Calu3 (cell line): ENCODE results near the gene SECISBP2. TPM values are rescaled to one million over a fixed set of nuclear protein-coding genes. Genes with fewer than 3 reads are reported as not detected.

ENCODE experiments used
- BruUV-seq: library from RNA; stranded (reverse); fragments of 400-500 nt; replicated peaks from 2 replicates; lab custom pipeline; 2021; lab: Mats Ljungman, UMichigan
- CTCF ChIA-PET: fragments of 300-600 bp; sonication (Branson Sonifier 250); formaldehyde crosslinking; loops from one replicate; lab custom pipeline; 2022; ENCODE audit warnings: antibody characterized with exemption; lab: Charles Lee
- DNase-seq: peaks from one replicate; pipeline ENCODE4 v3.0.0; 2022
- H3K27ac Mint-ChIP-seq: one replicate; pipeline ENCODE4 v1.8.0; 2022; ENCODE audit warnings: mixed read lengths; ENCODE audit not compliant: unreplicated experiment
- H3K27me3 Mint-ChIP-seq: one replicate; pipeline ENCODE4 v1.8.0; 2022; ENCODE audit warnings: mixed read lengths; ENCODE audit not compliant: unreplicated experiment
- H3K36me3 Mint-ChIP-seq: one replicate; pipeline ENCODE4 v1.8.0; 2022; ENCODE audit warnings: mild to moderate bottlenecking, moderate library complexity, mixed read lengths; ENCODE audit not compliant: insufficient read depth, unreplicated experiment
- H3K4me1 Mint-ChIP-seq: one replicate; pipeline ENCODE4 v1.8.0; 2022; ENCODE audit warnings: mild to moderate bottlenecking, low read depth, mixed read lengths; ENCODE audit not compliant: unreplicated experiment
- H3K4me3 Mint-ChIP-seq: one replicate; pipeline ENCODE4 v1.8.0; 2022; ENCODE audit warnings: mild to moderate bottlenecking, low read depth, moderate library complexity, mixed read lengths; ENCODE audit not compliant: unreplicated experiment
- H3K9me3 Mint-ChIP-seq: one replicate; pipeline ENCODE4 v1.8.0; 2022; ENCODE audit warnings: low read depth, mixed read lengths; ENCODE audit not compliant: unreplicated experiment
- CTCF ChIP-seq: fragments of 200-600 bp; IDR thresholded peaks from one replicate; pipeline ENCODE4 v1.8.0; 2022; ENCODE audit warnings: antibody characterized with exemption; ENCODE audit not compliant: unreplicated experiment
- intact Hi-C: fragments of 100-400 bp; cut with micrococcal nuclease; formaldehyde crosslinking; loops from one replicate; pipeline ENCODE4 v1.10.0; 2022; ENCODE audit not compliant: unreplicated experiment
- total RNA-seq: library from RNA; stranded (reverse); gene quantifications from 2 replicates; pipeline ENCODE4 v1.2.3, GENCODE V29; 2022

SECISBP2 gene
- total RNA-seq, 1 experiment from 2014 or later = 27.8 TPM

- H3K4me3 Mint-ChIP-seq = no peak overlapping the region
- H3K9me3 Mint-ChIP-seq = no peaks in the 10 kb centered on the region
- no peaks in the 10 kb centered on the region for H3K27me3 Mint-ChIP-seq
- H3K36me3 Mint-ChIP-seq = peaks cover 6% of the 10 kb centered on the region
- H3K27ac Mint-ChIP-seq = no peak overlapping the region
- intact Hi-C loops = no loop called here
- no peak for TF ChIP-seq CTCF
- BruUV-seq = no TSS peak
- H3K4me1 Mint-ChIP-seq = no peaks in the 10 kb centered on the region
- CTCF ChIA-PET = no interaction called here
- DNase-seq = no peak
These were observed 58.0 kb downstream of the SECISBP2 start for GRCh38 chr9:89376286-89376685.

- no peaks in the 10 kb centered on the region for H3K27me3 Mint-ChIP-seq
- TF ChIP-seq CTCF = no peak
- no peak for DNase-seq
- H3K4me1 Mint-ChIP-seq = no peaks in the 10 kb centered on the region
- peaks cover 6% of the 10 kb centered on the region for H3K36me3 Mint-ChIP-seq
- BruUV-seq = no TSS peak
- CTCF ChIA-PET = interaction anchor here (0.6 kb wide), 1 partner anchor 29 kb away, joined by 15 read pairs; no protein-coding TSS in a partner anchor
- no peaks in the 10 kb centered on the region for H3K9me3 Mint-ChIP-seq
- no peak overlapping the region for H3K4me3 Mint-ChIP-seq
- intact Hi-C loops = no loop called here
- no peak overlapping the region for H3K27ac Mint-ChIP-seq
These were observed 58.5 kb downstream of the SECISBP2 start for GRCh38 chr9:89376741-89377351.

- no peak for DNase-seq
- no peak overlapping the region for H3K27ac Mint-ChIP-seq
- intact Hi-C loops = no loop called here
- BruUV-seq = no TSS peak
- H3K36me3 Mint-ChIP-seq = peaks cover 6% of the 10 kb centered on the region
- no peaks in the 10 kb centered on the region for H3K9me3 Mint-ChIP-seq
- H3K4me1 Mint-ChIP-seq = no peaks in the 10 kb centered on the region
- TF ChIP-seq CTCF = no peak
- no peak overlapping the region for H3K4me3 Mint-ChIP-seq
- H3K27me3 Mint-ChIP-seq = no peaks in the 10 kb centered on the region
- CTCF ChIA-PET = no interaction called here
These were observed 59.1 kb downstream of the SECISBP2 start for GRCh38 chr9:89377411-89377810.

GRCh38 chr9:89378541-89378940 is 60.2 kb downstream of the SECISBP2 start:
- no peak for TF ChIP-seq CTCF
- no peaks in the 10 kb centered on the region for H3K9me3 Mint-ChIP-seq
- no peaks in the 10 kb centered on the region for H3K27me3 Mint-ChIP-seq
- H3K4me1 Mint-ChIP-seq = no peaks in the 10 kb centered on the region
- peaks cover 6% of the 10 kb centered on the region for H3K36me3 Mint-ChIP-seq
- H3K4me3 Mint-ChIP-seq = no peak overlapping the region
- DNase-seq = no peak
- no peak overlapping the region for H3K27ac Mint-ChIP-seq
- intact Hi-C loops = no loop called here
- no TSS peak for BruUV-seq
- CTCF ChIA-PET = no interaction called here
